ENCODE results near the gene OR10V1.
"Not testable (repeated sequence)": the region's sequence is repeated elsewhere in the genome, so short reads cannot be mapped to it uniquely, and the experiment has no call there.

Gene OR10V1

DNA sequence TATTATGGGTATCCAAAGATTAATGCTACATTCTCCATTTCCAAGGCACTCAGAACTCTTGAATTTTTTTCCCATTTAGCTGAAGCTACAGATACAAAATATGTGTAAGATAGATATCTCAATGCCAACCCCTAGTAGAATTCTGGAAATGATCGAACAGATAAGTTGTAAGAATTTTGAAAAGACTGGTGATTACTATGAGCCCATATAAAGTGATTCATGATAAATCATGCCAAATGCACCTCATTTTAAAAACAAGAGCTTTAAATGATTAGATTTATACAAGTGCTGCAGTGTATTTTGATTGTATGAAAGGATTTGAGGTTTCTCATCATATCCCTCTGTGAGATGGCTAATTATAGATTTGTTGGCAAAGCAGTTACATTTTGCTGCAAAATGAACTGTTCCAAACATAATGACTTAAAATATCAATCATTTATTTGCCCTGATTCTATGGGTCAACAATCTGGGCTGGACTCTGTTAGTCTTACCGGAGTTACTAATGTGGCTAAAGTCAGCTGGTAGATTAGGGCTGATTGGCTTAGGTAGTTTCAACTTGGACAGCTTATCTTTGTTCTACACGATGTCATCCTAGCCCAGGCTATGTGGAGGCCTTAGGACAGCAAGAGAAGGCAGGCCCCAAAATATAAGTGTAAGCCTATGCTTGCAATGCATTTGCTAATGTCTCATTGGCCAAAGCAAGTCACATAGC is 3.4 kb downstream of the OR10V1 start:
- no peak for DNase-seq (ENCODE audit: low read depth in 4 of 4, low spot score in 1 of 4)

DNA sequence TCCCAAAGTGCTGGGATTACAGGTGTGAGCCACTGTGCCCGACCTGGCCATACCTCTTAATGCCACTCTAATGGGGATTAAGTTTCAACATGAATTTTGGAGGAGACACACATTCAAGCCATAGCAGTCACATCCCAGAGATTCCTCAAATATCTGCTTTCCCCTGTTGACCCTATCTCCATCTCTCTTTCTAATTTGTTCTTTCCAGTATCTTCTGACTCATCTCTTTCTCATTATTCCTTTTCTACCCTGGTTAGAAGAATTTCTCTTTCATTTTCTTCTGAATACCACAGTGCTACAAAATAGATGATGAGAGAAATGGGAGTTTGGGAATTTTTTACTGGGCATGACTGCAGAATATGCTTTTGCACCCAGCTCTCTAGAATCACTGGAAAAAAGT is 5.1 kb downstream of the OR10V1 start:
- DNase-seq (ENCODE audit: low read depth in 4 of 4, low spot score in 1 of 4) = no peak

DNA sequence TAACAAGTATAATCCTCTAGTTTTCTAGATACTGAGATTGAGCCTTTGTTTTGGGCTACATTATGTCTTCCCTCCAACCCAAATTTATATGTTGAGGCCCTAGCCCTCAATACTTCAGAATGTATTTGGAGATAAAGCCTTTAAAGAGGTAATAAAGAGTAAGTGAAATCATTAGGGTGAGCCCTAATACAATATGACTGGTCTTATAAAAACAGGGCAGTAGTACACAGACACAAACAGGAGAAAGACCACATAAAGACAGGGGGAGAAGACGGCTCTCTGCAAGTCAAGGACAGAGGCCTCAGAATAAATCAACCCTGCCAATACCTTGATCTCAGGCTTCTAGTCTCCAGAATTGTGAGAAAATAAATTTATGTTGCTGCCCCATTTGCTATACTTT is 6.3 kb downstream of the OR10V1 start:
- DNase-seq (ENCODE audit: low read depth in 4 of 4, low spot score in 1 of 4) = no peak

DNA sequence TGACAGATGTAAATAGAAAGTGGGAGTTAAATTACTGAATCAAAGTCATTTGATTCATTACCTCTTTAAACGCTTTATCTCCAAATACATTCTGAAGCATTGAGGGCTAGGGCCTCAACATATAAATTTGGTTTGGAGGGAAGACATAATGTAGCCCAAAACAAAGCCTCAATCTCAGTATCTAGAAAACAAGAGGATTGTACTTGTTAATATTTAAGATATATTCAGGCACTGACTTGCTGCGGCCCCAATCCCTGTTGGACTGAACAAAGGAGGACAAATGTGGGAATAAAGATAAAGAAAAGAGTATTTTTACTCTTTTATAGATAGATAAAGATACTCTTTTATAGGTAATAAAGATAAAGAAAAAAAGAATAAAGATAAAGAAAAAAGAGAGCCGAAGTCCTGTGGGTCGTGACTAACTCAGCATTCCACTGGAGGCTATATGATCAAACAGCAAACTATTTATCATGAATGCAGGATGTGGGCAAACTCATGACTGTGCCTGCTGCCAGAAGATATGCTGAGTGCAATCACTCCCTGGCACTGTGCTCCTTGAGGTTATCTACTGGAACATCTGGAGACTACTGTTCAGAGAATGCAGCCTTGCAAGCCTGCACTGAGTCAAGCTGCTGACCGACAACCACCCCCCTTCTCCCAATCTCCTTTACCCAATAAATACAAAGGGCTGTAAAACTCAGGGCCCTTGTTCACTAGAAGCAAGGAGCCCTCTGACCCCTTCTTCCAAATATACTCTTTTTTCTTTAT is 6.9 kb downstream of the OR10V1 start:
- no peak for DNase-seq (ENCODE audit: low read depth in 4 of 4, low spot score in 1 of 4)

DNA sequence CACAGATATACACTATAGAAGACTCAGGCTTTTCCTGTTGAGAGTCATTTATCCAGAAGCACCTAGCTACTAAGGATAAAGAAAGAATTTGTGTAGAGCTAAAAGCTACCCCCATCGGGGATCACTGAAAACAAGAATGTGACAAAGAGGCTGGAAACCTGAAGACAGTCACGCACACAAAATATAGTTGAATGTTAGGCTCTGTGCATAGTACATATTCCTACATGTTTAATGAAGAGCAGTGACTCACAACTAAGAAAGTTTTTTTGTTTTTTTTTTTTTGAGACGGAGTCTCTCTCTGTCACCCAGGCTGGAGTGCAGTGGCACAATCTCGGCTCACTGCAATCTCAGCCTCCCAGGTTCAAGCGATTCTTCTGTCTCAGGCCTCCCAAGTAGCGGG is 8.4 kb downstream of the OR10V1 start:
- DNase-seq (ENCODE audit: low read depth in 4 of 4, low spot score in 1 of 4) = no peak

GRCh38 chr11:59703515-59703914 is 10.1 kb downstream of the OR10V1 start:
- DNase-seq (ENCODE audit: low read depth in 4 of 4, low spot score in 1 of 4) = not testable (repeated sequence)

GRCh38 chr11:59700157-59700556 is 13.5 kb downstream of the OR10V1 start:
- DNase-seq (ENCODE audit: low read depth in 4 of 4, low spot score in 1 of 4) = not testable (repeated sequence)

DNA sequence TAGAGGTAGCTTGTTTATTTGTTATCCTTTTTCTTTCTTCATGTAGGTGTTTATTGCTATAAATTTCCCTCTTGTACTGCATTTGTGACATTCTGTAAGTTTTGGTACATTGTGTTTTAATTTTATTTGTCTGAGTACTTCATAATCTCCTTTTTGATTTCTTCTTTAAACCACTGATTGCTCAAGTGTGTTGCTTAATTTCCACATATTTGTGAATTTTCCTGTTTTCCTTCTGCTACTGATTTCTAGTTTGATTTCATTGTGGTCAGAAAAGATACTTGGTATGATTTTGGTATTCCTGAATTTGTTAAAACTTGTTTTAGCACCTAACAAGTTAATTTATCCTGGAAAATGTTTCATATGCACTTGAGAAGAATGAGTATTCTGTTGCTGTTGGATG is 15.1 kb downstream of the OR10V1 start:
- no peak for DNase-seq (ENCODE audit: low read depth in 4 of 4, low spot score in 1 of 4)

GRCh38 chr11:59692915-59693314 is 20.7 kb downstream of the OR10V1 start:
- no peak for DNase-seq (ENCODE audit: low read depth in 4 of 4, low spot score in 1 of 4)

GRCh38 chr11:59691156-59691555 is 22.5 kb downstream of the OR10V1 start:
- DNase-seq (ENCODE audit: low read depth in 4 of 4, low spot score in 1 of 4) = no peak

DNA sequence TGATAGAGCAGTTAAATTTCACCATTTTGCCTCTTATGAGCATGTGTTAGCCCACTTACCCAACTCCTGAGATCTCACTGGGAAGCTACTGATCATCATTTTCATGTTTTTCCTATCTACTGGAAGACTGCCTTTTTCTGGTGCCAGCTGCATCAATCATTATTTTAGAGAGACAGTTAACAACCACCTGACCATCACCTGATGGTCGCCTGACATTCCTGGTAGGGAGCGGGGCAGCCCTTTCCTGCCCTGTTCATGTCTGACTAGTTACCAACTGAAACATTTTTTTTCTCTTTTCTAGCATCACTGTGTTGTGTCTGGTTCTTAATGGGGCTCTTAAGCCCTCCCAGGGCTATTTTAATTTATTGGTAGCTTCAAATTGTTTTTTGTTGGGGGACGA is 24.6 kb downstream of the OR10V1 start:
- no peak for DNase-seq (ENCODE audit: low read depth in 4 of 4, low spot score in 1 of 4)

DNA sequence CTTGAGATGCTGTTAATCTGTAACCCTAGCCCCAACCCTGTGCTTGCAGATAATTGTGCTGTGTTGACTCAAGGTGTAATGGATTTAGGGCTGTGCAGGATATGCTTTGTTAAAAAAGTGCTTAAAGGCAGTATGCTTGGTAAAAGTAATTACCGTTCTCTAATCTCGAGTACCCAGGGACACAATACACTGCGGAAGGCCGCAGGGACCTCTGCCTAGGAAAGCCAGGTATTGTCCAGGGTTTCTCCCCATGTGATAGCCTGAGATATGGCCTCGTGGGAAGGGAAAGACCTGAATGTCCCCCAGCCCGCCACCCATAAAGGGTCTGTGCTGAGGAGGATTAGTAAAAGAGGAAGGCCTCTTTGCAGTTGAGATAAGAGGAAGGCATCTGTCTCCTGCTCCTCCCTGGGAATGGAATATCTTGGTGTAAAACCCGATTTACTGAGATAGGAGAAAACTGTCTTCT is 32.4 kb downstream of the OR10V1 start:
- DNase-seq (ENCODE audit: low read depth in 4 of 4, low spot score in 1 of 4) = not testable (repeated sequence)

- DNase-seq (ENCODE audit: low read depth in 4 of 4, low spot score in 1 of 4) = peak in 3 of 4 experiments; percentile 16 to 28 (median 21)
Measured at GRCh38 chr11:59680287-59681154, 33.1 kb downstream of the OR10V1 start.

DNA sequence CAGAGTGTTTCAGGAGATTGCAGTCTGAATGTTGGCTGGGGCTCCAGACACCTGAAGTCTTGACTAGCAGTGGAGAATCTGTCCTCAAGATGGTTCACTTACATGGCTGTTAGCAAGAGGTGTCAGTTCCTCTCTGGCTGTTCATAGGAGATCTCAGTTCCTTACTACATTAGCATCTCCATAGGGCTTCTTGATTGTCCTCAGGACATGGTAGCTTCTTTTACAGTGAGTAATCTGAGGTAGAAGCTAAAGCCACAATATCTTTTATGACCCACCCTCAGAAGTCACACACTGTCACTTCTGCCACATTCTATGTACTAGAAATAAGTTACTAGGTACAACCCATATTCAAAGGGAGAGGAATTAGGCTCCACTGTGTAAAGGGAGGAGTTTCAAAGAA is 34.3 kb downstream of the OR10V1 start:
- DNase-seq (ENCODE audit: low read depth in 4 of 4, low spot score in 1 of 4) = no peak

DNA sequence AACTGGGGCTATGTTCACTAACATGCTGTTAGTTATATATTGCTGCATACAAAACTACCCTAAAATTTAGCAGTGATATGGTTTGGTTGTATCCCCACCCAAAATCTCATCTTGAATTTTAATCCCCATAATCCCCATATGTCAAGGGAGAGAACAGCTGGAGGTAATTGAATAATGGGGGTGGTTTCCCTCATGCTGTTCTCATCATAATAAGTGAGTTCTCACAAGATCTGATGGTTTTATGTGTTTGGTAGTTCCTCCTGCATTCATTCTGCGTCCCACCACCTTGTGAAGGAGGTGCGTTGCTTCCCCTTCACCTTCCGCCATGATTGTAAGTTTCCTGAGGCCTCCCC is 34.9 kb downstream of the OR10V1 start:
- no peak for DNase-seq (ENCODE audit: low read depth in 4 of 4, low spot score in 1 of 4)

GRCh38 chr11:59678118-59678812 is 35.4 kb downstream of the OR10V1 start:
- DNase-seq (ENCODE audit: low read depth in 4 of 4, low spot score in 1 of 4) = no peak

GRCh38 chr11:59676205-59676604 is 37.4 kb downstream of the OR10V1 start:
- no peak for DNase-seq (ENCODE audit: low read depth in 4 of 4, low spot score in 1 of 4)

DNA sequence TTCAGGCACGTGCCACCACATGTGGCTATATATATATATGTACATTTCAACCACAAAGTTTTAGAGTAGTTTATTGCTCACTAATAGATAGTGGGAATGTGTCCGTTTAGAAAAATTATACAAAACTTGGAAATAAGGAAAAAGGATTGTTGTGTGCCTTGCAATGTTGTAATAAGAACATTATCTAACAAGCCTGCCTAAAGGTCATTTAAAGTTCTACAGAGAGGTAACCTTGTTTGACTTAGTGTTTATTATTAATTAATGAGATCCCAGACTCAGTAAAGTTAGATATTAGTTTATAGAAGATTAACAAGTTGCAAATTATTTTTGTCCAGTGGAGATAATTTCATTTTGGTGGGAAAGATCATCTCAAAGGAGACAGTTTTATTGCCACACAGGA is 39.4 kb downstream of the OR10V1 start:
- no peak for DNase-seq (ENCODE audit: low read depth in 4 of 4, low spot score in 1 of 4)

DNA sequence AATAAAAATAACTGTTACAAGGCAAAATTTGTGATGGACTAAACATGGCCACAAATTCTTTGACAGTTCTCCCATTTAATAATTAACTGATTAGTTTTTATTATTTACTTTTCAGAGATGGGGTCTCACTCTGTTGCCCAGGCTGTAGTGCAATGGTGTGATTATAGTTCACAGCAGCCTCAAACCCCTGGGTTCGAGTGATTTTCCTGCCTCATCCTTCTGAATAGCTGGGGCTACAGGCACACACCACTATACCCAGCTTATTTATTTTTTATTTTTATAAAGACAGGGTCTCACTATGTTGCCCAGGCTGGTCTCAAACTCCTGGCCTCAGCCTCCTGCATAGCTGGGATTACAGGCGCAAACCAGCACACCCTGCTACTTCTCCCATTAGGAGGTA is 40.4 kb downstream of the OR10V1 start:
- DNase-seq (ENCODE audit: low read depth in 4 of 4, low spot score in 1 of 4) = no peak

DNA sequence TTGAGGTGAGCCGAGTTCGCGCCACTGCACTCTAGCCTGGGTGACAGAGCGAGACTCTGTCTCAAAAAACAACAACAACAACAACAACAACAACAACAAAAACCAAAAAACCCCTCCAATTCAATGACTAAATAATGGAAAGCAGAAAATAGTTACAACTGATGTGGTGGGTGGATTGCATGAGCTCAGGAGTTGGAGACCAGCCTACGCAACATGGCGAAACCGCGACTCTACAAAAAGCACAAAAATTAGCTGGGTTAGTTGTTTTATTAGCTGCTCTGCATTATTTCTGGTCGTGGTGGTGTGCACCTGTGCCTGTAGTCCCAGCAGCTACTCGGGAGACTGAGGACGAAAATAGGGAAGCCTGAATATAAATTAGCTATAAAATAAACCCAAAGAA is 42.2 kb downstream of the OR10V1 start:
- no peak for DNase-seq (ENCODE audit: low read depth in 4 of 4, low spot score in 1 of 4)

DNA sequence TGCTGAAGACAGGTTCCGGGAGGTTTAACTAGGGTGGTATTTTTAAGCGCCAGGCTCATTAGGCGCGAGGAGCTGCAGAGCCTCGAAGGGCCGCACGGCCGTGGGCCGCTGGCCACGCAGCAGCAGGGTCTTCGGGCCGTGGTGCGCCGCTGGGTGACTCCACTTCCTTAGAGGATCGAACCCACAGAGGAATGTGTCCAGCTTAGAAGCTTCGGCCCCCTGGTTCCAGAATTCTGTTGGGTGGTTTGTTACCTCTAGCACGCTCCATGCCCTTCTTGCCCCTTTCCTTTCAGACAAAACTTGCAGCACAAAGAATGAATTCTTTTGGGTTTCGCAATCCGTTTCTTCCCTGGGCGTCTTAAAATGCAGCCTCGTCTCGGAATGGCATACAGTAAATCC is 44.0 kb downstream of the OR10V1 start:
- DNase-seq (ENCODE audit: low read depth in 4 of 4, low spot score in 1 of 4) = no peak
